PC-3 (cell line): ENCODE measurements around the gene EEF1AKMT4. TPM values are rescaled to one million over a fixed set of nuclear protein-coding genes. Genes with fewer than 3 reads are reported as not detected.
A peak's percentile ranks its signal among the peaks of the same experiment; 100 is the strongest.

Source experiments
- ATAC-seq: fragments of 200-7000 bp; cut with Tn5 transposase; 2 replicates; pipeline ENCODE4 v1.9.1; 2020; ENCODE audit warnings: mild to moderate bottlenecking, moderate library complexity
- BruUV-seq: library from RNA; stranded (reverse); fragments of 400-500 nt; replicated peaks from 2 replicates; lab custom pipeline; 2021; lab: Mats Ljungman, UMichigan
- CTCF ChIA-PET: fragments of 300-600 bp; sonication (Branson Sonifier 250); formaldehyde crosslinking; loops from one replicate; lab custom pipeline; 2022; ENCODE audit warnings: antibody characterized with exemption; lab: Charles Lee
- POLR2A ChIA-PET: fragments of 300-600 bp; sonication (Branson Sonifier 250); formaldehyde crosslinking; loops from one replicate; lab custom pipeline; 2022; ENCODE audit warnings: antibody characterized with exemption; ENCODE audit not compliant: unreplicated experiment; lab: Charles Lee
- DNase-seq: peaks from one replicate; pipeline ENCODE4 v3.0.0-alpha.2; 2015
- H2AFZ ChIP-seq: fragments of 300-600 bp; sonication (generic); 2 replicates; pipeline ENCODE4 v1.6.0; 2016; ENCODE audit warnings: antibody characterized with exemption, low read length
- H3F3A ChIP-seq: fragments of 300-600 bp; sonication (generic); one replicate; pipeline ENCODE4 v1.6.0; 2017; ENCODE audit warnings: antibody characterized with exemption, low read length, control low read depth, mild to moderate bottlenecking; ENCODE audit not compliant: unreplicated experiment
- H3K27ac ChIP-seq: fragments of 300-600 bp; sonication (generic); 2 replicates; pipeline ENCODE4 v1.5.1; 2016; ENCODE audit warnings: mild to moderate bottlenecking, low read length
- H3K27me3 ChIP-seq: fragments of 300-600 bp; sonication (generic); 2 replicates; pipeline ENCODE4 v1.6.1; 2016; ENCODE audit warnings: low read length, mixed read lengths
- H3K36me3 ChIP-seq: fragments of 300-600 bp; sonication (generic); 2 replicates; pipeline ENCODE4 v1.6.1; 2016; ENCODE audit warnings: low read depth, mixed run types, low read length, mixed read lengths
- H3K4me1 ChIP-seq: fragments of 300-600 bp; sonication (generic); 2 replicates; pipeline ENCODE4 v1.5.1; 2016; ENCODE audit warnings: low read length; ENCODE audit not compliant: insufficient read depth
- H3K4me2 ChIP-seq: fragments of 300-600 bp; sonication (generic); 2 replicates; pipeline ENCODE4 v1.6.0; 2016; ENCODE audit warnings: low read length
- H3K4me3 ChIP-seq: fragments of 300-600 bp; sonication (generic); 2 replicates; pipeline ENCODE4 v1.5.1; 2016; ENCODE audit warnings: mild to moderate bottlenecking, low read length, mixed read lengths
- H3K79me2 ChIP-seq: fragments of 300-600 bp; sonication (generic); 2 replicates; pipeline ENCODE4 v1.6.1; 2017; ENCODE audit warnings: low read length, mixed read lengths
- H3K9ac ChIP-seq: fragments of 300-600 bp; sonication (generic); 2 replicates; pipeline ENCODE4 v1.6.0; 2016; ENCODE audit warnings: mild to moderate bottlenecking, low read length
- H3K9me2 ChIP-seq: fragments of 300-600 bp; sonication (generic); replicated peaks from 2 replicates; pipeline ENCODE4 v1.6.1; 2016; ENCODE audit warnings: mixed run types, low read length, mixed read lengths
- H3K9me3 ChIP-seq: fragments of 300-600 bp; sonication (generic); 2 replicates; pipeline ENCODE4 v1.6.1; 2016; ENCODE audit warnings: low read length, mixed read lengths
- H4K20me1 ChIP-seq: fragments of 300-600 bp; sonication (generic); 2 replicates; pipeline ENCODE4 v1.6.1; 2016; ENCODE audit warnings: low read length, mixed read lengths
- CTCF ChIP-seq: fragments of 300-600 bp; sonication (generic); conservative IDR thresholded peaks from 2 replicates; pipeline ENCODE4 v1.5.1; 2017; ENCODE audit warnings: antibody characterized with exemption, low read depth, mild to moderate bottlenecking, low read length
- EZH2 ChIP-seq: fragments of 300-600 bp; sonication (generic); IDR thresholded peaks from one replicate; pipeline ENCODE4 v1.6.1; 2017; ENCODE audit warnings: antibody characterized with exemption, mild to moderate bottlenecking, low read length; ENCODE audit not compliant: unreplicated experiment
- EZH2phosphoT487 ChIP-seq: fragments of 300-600 bp; sonication (generic); IDR thresholded peaks from 2 replicates; pipeline ENCODE4 v1.6.1; 2018; ENCODE audit warnings: mild to moderate bottlenecking, antibody characterized with exemption, low read length, borderline replicate concordance
- intact Hi-C: fragments of 100-400 bp; cut with micrococcal nuclease; formaldehyde crosslinking; loops from 2 replicates; pipeline ENCODE4 v1.9.0; 2023
- total RNA-seq: library from RNA; depleted of rRNA; stranded (reverse); fragments of >200 nt; gene quantifications from 2 replicates; pipeline ENCODE4 v1.2.3, GENCODE V29; 2014

Gene EEF1AKMT4
- total RNA-seq, 1 experiment from 2014 or later, result 27.3 TPM

GRCh38 chr3:184260724-184261269, 11.3 kb downstream of the EEF1AKMT4 start:
- Histone ChIP-seq H4K20me1 (peaks cover 12% of the 10 kb centered on the region; the same call in 1 of the 2 replicates), H3K36me3 (no peaks in the 10 kb centered on the region), H3K27ac (no peak overlapping the region), H3K4me1 (peaks cover 13% of the 10 kb centered on the region), H2AFZ (peak overlapping the region; percentile 78), H3K9me3 (no peaks in the 10 kb centered on the region), H3K79me2 (no peaks in the 10 kb centered on the region), H3K4me3 (peak overlapping the region; percentile 76), H3K27me3 (no peaks in the 10 kb centered on the region), H3K9me2 (no peaks in the 10 kb centered on the region), H3K9ac (no peak overlapping the region), H3K4me2 (peak overlapping the region; percentile 97), H3F3A (no peaks in the 10 kb centered on the region)
- intact Hi-C loops, result no loop called here
- DNase-seq, result no peak
- ATAC-seq, result peak; percentile 8
- ChIA-PET POLR2A (no interaction called here), CTCF (interaction anchor here (0.7 kb wide), 1 partner anchor 365 kb away, joined by 3 read pairs; no protein-coding TSS in a partner anchor)
- BruUV-seq, result no TSS peak
- TF ChIP-seq CTCF (no peak), EZH2phosphoT487 (no peak), EZH2 (no peak)

- Histone ChIP-seq H3K9ac (no peak within 1 kb of the TSS; the same call in 1 of the 2 replicates), H2AFZ (peak within 1 kb of the TSS; percentile 93), H3K4me2 (peak within 1 kb of the TSS; percentile 99), H3K4me3 (peak within 1 kb of the TSS; percentile 76), H3K36me3 (no peaks in the 10 kb centered on the region), H3F3A (no peaks in the 10 kb centered on the region), H3K27ac (no peak within 1 kb of the TSS), H3K79me2 (no peaks in the 10 kb centered on the region), H4K20me1 (peaks cover 12% of the 10 kb centered on the region; the same call in 1 of the 2 replicates), H3K9me3 (no peaks in the 10 kb centered on the region), H3K4me1 (peaks cover 13% of the 10 kb centered on the region), H3K27me3 (no peaks in the 10 kb centered on the region), H3K9me2 (no peaks in the 10 kb centered on the region)
- ChIA-PET CTCF (interaction anchor here (0.7 kb wide), 1 partner anchor 366 kb away, joined by 3 read pairs; no protein-coding TSS in a partner anchor), POLR2A (interaction anchor here (0.6 kb wide), 1 partner anchor 50 kb away, joined by 3 read pairs; no protein-coding TSS in a partner anchor)
- peak; percentile 81 for ATAC-seq
- peak; percentile 80 for DNase-seq
- intact Hi-C loops, result no loop called here
- BruUV-seq, result no TSS peak
- TF ChIP-seq EZH2phosphoT487, result no peak
- TF ChIP-seq CTCF, result no peak
- TF ChIP-seq EZH2, result no peak
These were observed 11.9 kb downstream of the EEF1AKMT4 start, which contains the start of gene CAMK2N2 for GRCh38 chr3:184261270-184261853. Gene CAMK2N2 (minus strand): TSS chr3:184261553. CDS start chr3:184261285, 268 bp downstream.
